HEK293T (cell line): ENCODE measurements around the gene ZNF511.
"Not testable (repeated sequence)": the region's sequence is repeated elsewhere in the genome, so short reads cannot be mapped to it uniquely, and the experiment has no call there.

Experiments
- ARNT ChIP-seq: fragments of 450-650 bp; IDR thresholded peaks from 2 replicates; pipeline ENCODE4 v1.6.1; 2017; ENCODE audit warnings: mild to moderate bottlenecking
- BHLHE40 ChIP-seq: fragments of 450-650 bp; IDR thresholded peaks from 2 replicates; pipeline ENCODE4 v1.6.1; 2016; ENCODE audit warnings: mild to moderate bottlenecking, moderate library complexity, borderline replicate concordance
- CTBP1 ChIP-seq: fragments of 450-650 bp; IDR thresholded peaks from 2 replicates; pipeline ENCODE4 v1.6.1; 2016; ENCODE audit warnings: borderline replicate concordance
- ELF4 ChIP-seq: fragments of 450-650 bp; IDR thresholded peaks from 2 replicates; pipeline ENCODE4 v1.6.1; 2017; ENCODE audit warnings: antibody characterized with exemption
- FOXK2 ChIP-seq: fragments of 450-650 bp; IDR thresholded peaks from 2 replicates; pipeline ENCODE4 v1.6.1; 2016; ENCODE audit warnings: mild to moderate bottlenecking
- FOXM1 ChIP-seq: fragments of 450-650 bp; IDR thresholded peaks from 2 replicates; pipeline ENCODE4 v1.6.1; 2017; ENCODE audit warnings: mild to moderate bottlenecking, borderline replicate concordance
- HDGF ChIP-seq: fragments of 450-650 bp; IDR thresholded peaks from 2 replicates; pipeline ENCODE4 v1.6.1; 2017; ENCODE audit warnings: antibody characterized with exemption, borderline replicate concordance
- NFRKB ChIP-seq: fragments of 450-650 bp; IDR thresholded peaks from 2 replicates; pipeline ENCODE4 v1.6.1; 2016; ENCODE audit warnings: mild to moderate bottlenecking, moderate library complexity
- PKNOX1 ChIP-seq: fragments of 450-650 bp; IDR thresholded peaks from 2 replicates; pipeline ENCODE4 v1.6.1; 2016
- SUZ12 ChIP-seq: fragments of 450-650 bp; IDR thresholded peaks from 2 replicates; pipeline ENCODE4 v1.6.1; 2016; ENCODE audit warnings: mild to moderate bottlenecking
- ZNF384 ChIP-seq: fragments of 450-650 bp; IDR thresholded peaks from 2 replicates; pipeline ENCODE4 v1.6.1; 2016

GRCh38 chr10:133320852-133321422, 12.2 kb downstream of the ZNF511 start:
- TF ChIP-seq BHLHE40, ZNF384, NFRKB, HDGF, ELF4, FOXK2, CTBP1, FOXM1, PKNOX1, ARNT, SUZ12: not testable (repeated sequence)
